ENCODE data around the gene AEBP2.

- TF ChIP-seq EZH2 (IDR thresholded peaks at IDR 0.05; ENCODE audit: insufficient read depth, poor library complexity, severe bottlenecking) = no peak
- no peak for TF ChIP-seq EZH2phosphoT487 (IDR thresholded peaks at IDR 0.05; ENCODE audit: insufficient read depth, low read depth)
Observed at GRCh38 chr12:19457561-19457960, 18.3 kb downstream of the AEBP2 start.
